C4-2B (cell line): ENCODE data around the gene GOLGA7B.

Source experiments
- CTCF ChIP-seq: fragments of 450-650 bp; conservative IDR thresholded peaks from 2 replicates; pipeline ENCODE4 v1.5.1; 2017; ENCODE audit warnings: mild to moderate bottlenecking
- ZFX ChIP-seq: fragments of 450-650 bp; IDR thresholded peaks from 2 replicates; pipeline ENCODE4 v1.6.1; 2017

GRCh38 chr10:97891497-97892167, 42.0 kb downstream of the GOLGA7B start:
- TF ChIP-seq CTCF: no peak
- no peak for TF ChIP-seq ZFX
